ENCODE measurements around the gene RETNLB. TPM values are rescaled to one million over a fixed set of nuclear protein-coding genes. Genes with fewer than 3 reads are reported as not detected.

The RETNLB gene
- total RNA-seq, 4 donors from 2014 or later, result not detected

DNA sequence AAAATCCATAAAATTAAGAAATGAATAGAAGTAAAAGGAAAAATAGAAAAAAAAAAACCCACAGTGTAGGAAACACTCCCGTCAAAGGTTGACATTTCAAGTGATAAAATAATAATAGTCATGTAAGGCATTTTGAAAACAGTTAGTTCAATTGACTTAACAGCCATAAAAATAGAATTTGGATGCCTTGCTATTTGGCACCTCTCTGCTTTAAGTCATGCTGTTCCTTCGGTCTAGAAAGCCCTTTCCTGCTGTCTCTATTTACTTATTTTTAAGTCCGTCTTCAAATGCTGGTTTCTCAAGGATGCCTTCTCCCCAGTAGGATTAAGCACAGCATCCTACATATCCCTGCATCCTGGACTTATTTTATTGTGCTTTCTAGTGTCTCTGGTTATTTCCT is 22.3 kb upstream of the RETNLB start:
- intact Hi-C loops (cut with DNase I; ENCODE audit: low total_unique reads), result no loop called here
- DNase-seq (ENCODE audit: low spot score in 2 of 2), result no peak
- WGBS, 2 donors, result 89 to 93% methylated on average over 3 of the region's 3 CpGs
- no peak overlapping the region for H3K4me3 ChIP-seq (ENCODE audit: low read depth, poor library complexity, severe bottlenecking)
- TF ChIP-seq, protein P1, sequence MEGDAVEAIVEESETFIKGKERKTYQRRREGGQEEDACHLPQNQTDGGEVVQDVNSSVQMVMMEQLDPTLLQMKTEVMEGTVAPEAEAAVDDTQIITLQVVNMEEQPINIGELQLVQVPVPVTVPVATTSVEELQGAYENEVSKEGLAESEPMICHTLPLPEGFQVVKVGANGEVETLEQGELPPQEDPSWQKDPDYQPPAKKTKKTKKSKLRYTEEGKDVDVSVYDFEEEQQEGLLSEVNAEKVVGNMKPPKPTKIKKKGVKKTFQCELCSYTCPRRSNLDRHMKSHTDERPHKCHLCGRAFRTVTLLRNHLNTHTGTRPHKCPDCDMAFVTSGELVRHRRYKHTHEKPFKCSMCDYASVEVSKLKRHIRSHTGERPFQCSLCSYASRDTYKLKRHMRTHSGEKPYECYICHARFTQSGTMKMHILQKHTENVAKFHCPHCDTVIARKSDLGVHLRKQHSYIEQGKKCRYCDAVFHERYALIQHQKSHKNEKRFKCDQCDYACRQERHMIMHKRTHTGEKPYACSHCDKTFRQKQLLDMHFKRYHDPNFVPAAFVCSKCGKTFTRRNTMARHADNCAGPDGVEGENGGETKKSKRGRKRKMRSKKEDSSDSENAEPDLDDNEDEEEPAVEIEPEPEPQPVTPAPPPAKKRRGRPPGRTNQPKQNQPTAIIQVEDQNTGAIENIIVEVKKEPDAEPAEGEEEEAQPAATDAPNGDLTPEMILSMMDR (IDR thresholded peaks at IDR 0.05), result no peak
- no peak for TF ChIP-seq POLR2A (IDR thresholded peaks at IDR 0.05)

- intact Hi-C loops (cut with DNase I; ENCODE audit: low total_unique reads), result no loop called here
- WGBS, 2 donors, result 60 to 65% methylated on average over 1 of the region's 1 CpG
These were observed 18.4 kb upstream of the RETNLB start for GRCh38 chr3:108775649-108776048.

DNA sequence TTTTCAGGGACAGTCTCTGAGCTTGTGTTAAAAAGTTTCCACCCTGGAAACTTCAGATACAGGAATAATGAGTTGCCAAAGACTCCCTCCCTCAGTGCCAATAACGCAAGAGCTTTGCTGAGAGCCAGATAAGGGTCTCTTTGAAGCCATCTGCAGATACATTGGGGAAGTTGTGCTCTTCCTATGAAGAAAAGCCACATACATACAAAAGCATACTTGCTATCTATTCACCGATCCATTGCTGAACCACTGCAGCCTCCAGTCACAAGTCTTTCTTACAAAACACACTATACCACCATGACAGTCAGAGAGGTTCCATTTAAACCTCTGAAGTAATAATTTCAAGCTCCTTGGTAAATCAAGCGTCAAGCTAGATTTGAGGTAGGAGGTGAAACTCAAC is 10.0 kb upstream of the RETNLB start:
- 81 to 86% methylated on average over 3 of the region's 3 CpGs for WGBS, 2 donors
- no peak for DNase-seq (ENCODE audit: low spot score in 2 of 2)
- TF ChIP-seq POLR2A (IDR thresholded peaks at IDR 0.05), result no peak
- TF ChIP-seq, protein P1 (IDR thresholded peaks at IDR 0.05), result no peak
- intact Hi-C loops (cut with DNase I; ENCODE audit: low total_unique reads), result no loop called here
- H3K4me3 ChIP-seq (ENCODE audit: low read depth, poor library complexity, severe bottlenecking), result no peak overlapping the region

More at GRCh38 chr3:108775649-108776048, 18.4 kb upstream of the RETNLB start:
- TF ChIP-seq, protein P1 (IDR thresholded peaks at IDR 0.05), result no peak
- TF ChIP-seq POLR2A (IDR thresholded peaks at IDR 0.05), result no peak
- no peak overlapping the region for H3K4me3 ChIP-seq (ENCODE audit: low read depth, poor library complexity, severe bottlenecking)
- DNase-seq (ENCODE audit: low spot score in 2 of 2), result no peak

DNA sequence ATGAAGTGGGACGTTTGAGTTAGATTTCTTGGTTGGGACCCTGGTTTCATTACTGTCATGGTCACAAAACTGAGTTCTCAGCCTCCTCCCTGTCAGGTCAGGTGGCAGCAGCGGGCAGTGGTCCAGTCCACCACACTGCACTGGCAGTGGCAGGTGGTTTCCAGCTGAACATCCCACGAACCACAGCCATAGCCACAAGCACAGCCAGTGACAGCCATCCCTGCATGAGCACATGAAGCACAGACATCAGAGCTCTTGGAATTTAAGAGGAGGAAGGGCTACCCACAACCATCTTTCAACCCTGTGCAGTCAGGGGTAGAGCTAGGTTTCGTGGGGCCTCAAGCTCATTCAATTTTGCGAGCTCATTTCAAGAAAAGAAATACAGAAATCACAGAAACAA is 1.5 kb downstream of the RETNLB start:
- intact Hi-C loops (cut with DNase I; ENCODE audit: low total_unique reads), result no loop called here
- DNase-seq (ENCODE audit: low spot score in 2 of 2), result no peak
- WGBS, 2 donors, result 79 to 81% methylated on average over 5 of the region's 5 CpGs
- no peak for TF ChIP-seq POLR2A (IDR thresholded peaks at IDR 0.05)
- TF ChIP-seq, protein P1 (IDR thresholded peaks at IDR 0.05), result no peak
- no peak overlapping the region for H3K4me3 ChIP-seq (ENCODE audit: low read depth, poor library complexity, severe bottlenecking)

DNA sequence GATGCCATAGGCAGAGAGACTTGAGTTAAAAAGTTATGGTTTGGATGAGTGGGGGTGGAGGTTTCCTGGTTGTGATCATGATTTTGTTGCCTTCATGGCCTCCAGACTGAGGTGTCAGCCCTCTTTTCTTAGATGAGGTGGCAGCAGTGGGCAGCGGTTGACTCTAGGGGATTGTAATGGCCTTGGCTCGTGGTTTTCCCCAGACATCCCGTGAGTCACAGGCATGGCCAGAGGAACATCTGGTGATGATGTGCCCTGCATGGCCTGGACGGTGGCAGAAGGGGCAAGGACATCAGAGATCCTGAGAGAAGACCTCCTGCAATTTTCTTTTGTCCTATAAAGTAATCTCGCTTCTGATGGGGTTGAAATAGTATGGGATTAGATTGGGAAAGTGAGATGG is 12.4 kb downstream of the RETNLB start:
- intact Hi-C loops (cut with DNase I; ENCODE audit: low total_unique reads), result no loop called here
- TF ChIP-seq, protein P1 (IDR thresholded peaks at IDR 0.05), result no peak
- no peak for TF ChIP-seq POLR2A (IDR thresholded peaks at IDR 0.05)
- 81 to 87% methylated on average over 5 of the region's 5 CpGs for WGBS, 2 donors
- H3K4me3 ChIP-seq (ENCODE audit: low read depth, poor library complexity, severe bottlenecking), result no peak overlapping the region
- no peak for DNase-seq (ENCODE audit: low spot score in 2 of 2)

DNA sequence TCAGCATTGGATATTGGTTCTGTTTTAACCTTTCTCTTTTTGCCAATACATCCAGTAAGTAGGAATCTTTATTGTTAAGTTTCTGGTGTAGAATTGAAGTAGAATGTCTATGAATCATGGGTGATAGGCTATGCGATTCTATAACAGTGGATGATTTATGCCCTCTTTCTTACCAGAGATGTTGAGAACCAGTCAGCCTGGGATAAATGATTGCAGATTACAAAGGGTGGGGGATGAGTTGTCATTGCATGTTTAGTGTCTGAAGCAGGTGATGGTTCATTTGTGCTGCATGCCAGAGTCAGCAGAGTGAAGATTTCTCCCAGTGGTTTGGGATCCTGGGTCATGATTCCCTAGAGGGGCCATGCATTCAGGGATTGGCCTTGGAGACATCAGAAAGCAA is 14.3 kb downstream of the RETNLB start:
- DNase-seq (ENCODE audit: low spot score in 2 of 2), result no peak
- intact Hi-C loops (cut with DNase I; ENCODE audit: low total_unique reads), result no loop called here
- TF ChIP-seq POLR2A (IDR thresholded peaks at IDR 0.05), result no peak
- TF ChIP-seq, protein P1 (IDR thresholded peaks at IDR 0.05), result no peak
- H3K4me3 ChIP-seq (ENCODE audit: low read depth, poor library complexity, severe bottlenecking), result no peak overlapping the region
- 58 to 72% methylated on average over 1 of the region's 1 CpG for WGBS, 2 donors

Data from lower leg skin (tissue), 4 donors.